ENCODE results near the gene LAMA3.

Gene LAMA3

DNA sequence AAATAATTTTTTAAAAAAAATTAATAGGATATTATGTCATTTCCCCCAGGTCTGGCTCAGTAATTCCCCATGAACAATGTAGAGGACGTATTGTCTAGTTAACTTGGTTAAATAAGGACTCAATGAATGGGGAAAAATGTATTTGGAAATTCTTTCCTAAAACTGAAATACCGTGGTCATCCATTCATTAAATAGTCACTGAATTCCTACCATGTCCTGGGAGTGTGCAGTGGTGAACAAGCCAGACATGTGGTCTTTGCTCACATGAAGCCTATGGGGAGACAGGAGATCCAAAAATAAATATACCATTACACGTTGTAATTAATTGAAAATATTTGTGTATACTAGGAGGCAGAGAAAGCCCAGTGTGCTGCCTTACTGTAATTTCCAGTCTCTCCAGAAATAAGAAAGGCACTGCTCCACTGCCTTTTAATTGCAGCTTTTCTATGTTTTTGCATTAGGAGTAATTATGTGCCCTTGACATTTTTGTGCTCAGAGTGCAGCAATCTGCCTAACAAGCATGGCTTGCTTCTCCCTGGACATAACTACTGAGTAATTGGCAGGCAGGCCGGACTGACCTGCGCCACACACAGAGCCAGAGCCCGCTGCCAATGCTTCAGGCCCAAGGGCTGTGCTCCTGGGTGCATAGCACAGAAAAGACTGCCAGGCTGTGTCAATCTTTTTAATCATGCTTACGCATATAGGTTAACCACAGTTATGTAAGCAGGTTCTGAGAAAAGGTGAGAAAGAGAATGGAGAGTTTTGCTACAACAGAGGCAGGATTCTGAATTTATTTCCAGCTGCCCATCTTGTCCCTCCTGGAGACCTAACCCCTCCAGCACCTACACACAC is 303.1 kb downstream of the LAMA3 start:
- Mint-ChIP-seq H3K36me3 (ENCODE audit: low read depth) (no peaks in the 10 kb centered on the region), H3K4me3 (no peak overlapping the region), H3K9me3 (no peaks in the 10 kb centered on the region), H3K27me3 (ENCODE audit: low read depth, poor library complexity) (peaks cover 17% of the 10 kb centered on the region), H3K4me1 (peaks cover 16% of the 10 kb centered on the region), H3K27ac (no peak overlapping the region)
- DNase-seq = no peak
- TF ChIP-seq, protein P1, sequence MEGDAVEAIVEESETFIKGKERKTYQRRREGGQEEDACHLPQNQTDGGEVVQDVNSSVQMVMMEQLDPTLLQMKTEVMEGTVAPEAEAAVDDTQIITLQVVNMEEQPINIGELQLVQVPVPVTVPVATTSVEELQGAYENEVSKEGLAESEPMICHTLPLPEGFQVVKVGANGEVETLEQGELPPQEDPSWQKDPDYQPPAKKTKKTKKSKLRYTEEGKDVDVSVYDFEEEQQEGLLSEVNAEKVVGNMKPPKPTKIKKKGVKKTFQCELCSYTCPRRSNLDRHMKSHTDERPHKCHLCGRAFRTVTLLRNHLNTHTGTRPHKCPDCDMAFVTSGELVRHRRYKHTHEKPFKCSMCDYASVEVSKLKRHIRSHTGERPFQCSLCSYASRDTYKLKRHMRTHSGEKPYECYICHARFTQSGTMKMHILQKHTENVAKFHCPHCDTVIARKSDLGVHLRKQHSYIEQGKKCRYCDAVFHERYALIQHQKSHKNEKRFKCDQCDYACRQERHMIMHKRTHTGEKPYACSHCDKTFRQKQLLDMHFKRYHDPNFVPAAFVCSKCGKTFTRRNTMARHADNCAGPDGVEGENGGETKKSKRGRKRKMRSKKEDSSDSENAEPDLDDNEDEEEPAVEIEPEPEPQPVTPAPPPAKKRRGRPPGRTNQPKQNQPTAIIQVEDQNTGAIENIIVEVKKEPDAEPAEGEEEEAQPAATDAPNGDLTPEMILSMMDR (IDR thresholded peaks at IDR 0.05) = no peak

DNA sequence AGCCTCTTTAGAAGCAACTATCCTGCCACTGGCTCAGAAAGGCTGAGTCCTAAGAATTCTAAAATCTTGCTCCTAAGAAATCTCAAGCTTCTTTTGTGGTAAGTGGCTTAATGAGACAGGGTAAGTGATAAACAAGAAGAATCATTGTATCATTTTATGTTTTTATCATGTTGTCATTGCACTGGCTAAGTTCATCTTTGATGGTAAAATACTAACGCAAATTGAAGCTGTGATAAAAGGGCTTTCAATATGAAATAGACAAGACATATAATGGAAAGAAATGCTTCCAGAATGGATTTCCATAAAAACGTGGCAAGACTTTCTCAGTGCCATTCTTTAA is 303.7 kb downstream of the LAMA3 start:
- Mint-ChIP-seq H3K4me1 (peaks cover 16% of the 10 kb centered on the region), H3K4me3 (no peak overlapping the region)
- TF ChIP-seq, protein P1 (IDR thresholded peaks at IDR 0.05) = no peak

DNA sequence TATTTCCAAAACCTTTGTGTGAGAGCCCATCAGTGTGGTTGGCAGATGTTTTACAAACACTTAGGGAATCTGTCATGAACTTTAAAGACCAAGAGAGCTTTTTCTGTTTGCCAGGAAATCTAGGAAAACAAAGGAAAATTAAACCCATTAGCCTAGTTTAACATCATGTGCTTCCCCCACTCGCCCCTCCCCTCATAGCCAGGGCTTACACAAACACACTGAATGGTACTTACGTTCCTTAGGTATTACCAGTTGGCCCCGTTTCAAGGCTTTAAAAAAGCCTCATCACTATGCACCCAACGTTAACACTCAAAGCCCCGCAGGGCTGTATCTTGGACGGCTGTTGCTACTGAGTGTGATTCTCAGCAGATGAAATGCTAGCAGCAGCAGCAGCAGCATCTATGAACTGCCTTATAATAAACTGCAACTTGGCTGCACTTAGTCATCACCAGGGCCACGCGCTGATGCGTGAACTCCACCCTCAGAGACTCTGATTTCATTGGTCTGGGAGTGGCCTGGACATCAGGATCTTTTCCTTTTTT is 305.2 kb downstream of the LAMA3 start:
- H3K27ac Mint-ChIP-seq = no peak overlapping the region
- peaks cover 19% of the 10 kb centered on the region for H3K4me1 Mint-ChIP-seq
- TF ChIP-seq, protein P1 (IDR thresholded peaks at IDR 0.05) = no peak

More for the DNA sequence above, 303.7 kb downstream of the LAMA3 start:
- DNase-seq = no peak
- no peaks in the 10 kb centered on the region for H3K36me3 Mint-ChIP-seq (ENCODE audit: low read depth)
- H3K27me3 Mint-ChIP-seq (ENCODE audit: low read depth, poor library complexity) = peaks cover 20% of the 10 kb centered on the region
- no peak overlapping the region for H3K27ac Mint-ChIP-seq
- no peaks in the 10 kb centered on the region for H3K9me3 Mint-ChIP-seq

DNA sequence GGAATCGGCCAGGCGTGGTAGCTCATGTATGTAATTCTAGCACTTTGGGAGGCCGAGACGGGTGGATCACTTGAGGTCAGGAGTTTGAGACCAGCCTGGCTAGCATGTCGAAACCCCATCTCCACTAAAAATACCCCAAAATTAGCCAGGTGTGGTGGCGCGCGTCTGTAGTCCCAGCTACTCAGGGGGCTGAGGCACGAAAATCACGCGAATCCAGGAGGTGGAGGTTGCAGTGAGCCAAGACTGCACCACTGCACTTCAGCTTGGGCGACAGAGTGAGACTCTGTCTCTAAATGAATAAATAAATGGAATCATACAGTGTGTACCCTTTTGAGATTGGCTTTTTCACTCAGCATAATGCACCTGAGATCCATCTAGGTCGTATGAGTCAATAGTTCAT is 305.9 kb downstream of the LAMA3 start:
- TF ChIP-seq, protein P1 (IDR thresholded peaks at IDR 0.05) = no peak
- peak overlapping the region; percentile 11 for H3K27ac Mint-ChIP-seq
- DNase-seq = peak; percentile 11
- H3K27me3 Mint-ChIP-seq (ENCODE audit: low read depth, poor library complexity) = peaks cover 13% of the 10 kb centered on the region
- H3K9me3 Mint-ChIP-seq = no peaks in the 10 kb centered on the region
- H3K36me3 Mint-ChIP-seq (ENCODE audit: low read depth) = no peaks in the 10 kb centered on the region
- H3K4me3 Mint-ChIP-seq = peak overlapping the region; percentile 9
- peaks cover 19% of the 10 kb centered on the region for H3K4me1 Mint-ChIP-seq

More for the DNA sequence above, 305.2 kb downstream of the LAMA3 start:
- peaks cover 15% of the 10 kb centered on the region for H3K27me3 Mint-ChIP-seq (ENCODE audit: low read depth, poor library complexity)
- H3K4me3 Mint-ChIP-seq = peak overlapping the region; percentile 35
- no peaks in the 10 kb centered on the region for H3K9me3 Mint-ChIP-seq
- DNase-seq = no peak
- H3K36me3 Mint-ChIP-seq (ENCODE audit: low read depth) = no peaks in the 10 kb centered on the region

DNA sequence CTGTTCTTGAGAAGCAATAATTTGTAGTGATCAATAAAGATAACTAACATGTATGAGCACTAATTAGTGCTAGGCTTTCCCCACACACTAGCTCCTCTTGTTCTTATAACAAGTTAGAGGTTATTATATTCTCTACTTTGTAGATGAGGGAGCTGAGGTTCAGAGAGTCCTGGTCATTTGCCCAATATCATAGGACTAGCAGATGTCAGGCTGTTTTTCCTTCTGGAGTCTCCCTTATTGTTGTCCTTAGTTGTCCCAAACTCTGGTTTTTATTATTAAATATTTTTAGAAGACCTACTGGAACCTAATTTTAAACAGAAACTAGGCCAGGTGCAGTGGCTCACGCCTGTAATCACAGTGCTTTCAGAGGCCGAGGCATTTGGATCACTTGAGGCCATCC is 308.8 kb downstream of the LAMA3 start:
- Mint-ChIP-seq H3K36me3 (ENCODE audit: low read depth) (no peaks in the 10 kb centered on the region), H3K27ac (no peak overlapping the region), H3K27me3 (ENCODE audit: low read depth, poor library complexity) (peaks cover 14% of the 10 kb centered on the region), H3K4me1 (peaks cover 19% of the 10 kb centered on the region), H3K4me3 (no peak overlapping the region), H3K9me3 (no peaks in the 10 kb centered on the region)
- DNase-seq = no peak
- TF ChIP-seq, protein P1 (IDR thresholded peaks at IDR 0.05) = no peak
